Fibroblast of peridontal ligament (primary cell): Measurements from ENCODE around the gene FAM117A.
"Not testable (repeated sequence)": the region's sequence is repeated elsewhere in the genome, so short reads cannot be mapped to it uniquely, and the experiment has no call there.

ENCODE experiments used
- DNase-seq: peaks from one replicate; pipeline ENCODE4 v3.0.0-alpha.2; 2010; ENCODE audit errors: extremely low read depth

FAM117A gene

DNA sequence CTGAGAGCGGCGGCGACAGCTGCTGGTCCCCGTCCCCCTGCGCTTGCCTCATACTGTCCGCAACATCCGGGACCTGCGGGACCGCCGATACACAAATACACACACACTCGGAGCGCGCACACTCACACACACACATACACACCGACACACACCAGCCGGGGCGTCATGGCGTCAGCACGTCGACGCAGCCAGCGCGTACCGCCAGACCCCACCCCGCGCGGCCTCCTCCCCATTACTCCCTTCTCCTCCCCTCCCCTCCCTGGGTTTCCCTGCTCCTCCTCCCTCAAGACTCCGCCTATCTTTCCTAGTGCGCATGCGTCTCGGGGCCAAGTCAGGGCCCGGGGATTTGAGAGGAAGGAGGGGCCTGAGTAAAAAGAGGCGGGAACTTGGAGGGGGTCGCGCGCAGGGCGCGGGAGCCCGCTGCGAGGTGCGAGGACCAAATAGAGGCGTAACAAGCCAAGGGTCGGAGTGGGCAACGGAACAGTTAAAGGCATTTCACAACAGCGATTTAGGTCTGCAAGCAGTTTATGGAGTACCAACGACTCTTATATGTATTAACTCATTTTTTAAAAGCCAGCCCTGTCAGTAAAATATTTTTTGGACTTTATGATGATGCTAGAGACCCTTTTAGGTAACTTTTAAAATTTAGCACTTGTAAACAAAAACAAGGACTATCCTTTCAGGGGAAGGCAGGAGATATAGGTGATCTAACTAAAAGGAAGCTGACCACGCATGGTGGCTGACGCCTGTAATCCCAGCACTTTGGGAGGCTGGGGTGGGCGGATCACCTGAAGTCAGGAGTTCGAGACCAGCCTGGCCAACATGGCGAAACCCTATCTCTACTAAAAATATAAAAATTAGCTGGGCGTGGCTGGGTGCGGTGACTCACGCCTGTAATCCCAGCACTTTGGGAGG lies 85.7 kb downstream of the FAM117A start, which contains the start of gene SPOP:
SPOP (minus strand) TSS at position 165 of the 915 bp plus-strand sequence. CDS start 55,287 bp downstream, outside the sequence.
- peak; percentile 99 for DNase-seq

DNA sequence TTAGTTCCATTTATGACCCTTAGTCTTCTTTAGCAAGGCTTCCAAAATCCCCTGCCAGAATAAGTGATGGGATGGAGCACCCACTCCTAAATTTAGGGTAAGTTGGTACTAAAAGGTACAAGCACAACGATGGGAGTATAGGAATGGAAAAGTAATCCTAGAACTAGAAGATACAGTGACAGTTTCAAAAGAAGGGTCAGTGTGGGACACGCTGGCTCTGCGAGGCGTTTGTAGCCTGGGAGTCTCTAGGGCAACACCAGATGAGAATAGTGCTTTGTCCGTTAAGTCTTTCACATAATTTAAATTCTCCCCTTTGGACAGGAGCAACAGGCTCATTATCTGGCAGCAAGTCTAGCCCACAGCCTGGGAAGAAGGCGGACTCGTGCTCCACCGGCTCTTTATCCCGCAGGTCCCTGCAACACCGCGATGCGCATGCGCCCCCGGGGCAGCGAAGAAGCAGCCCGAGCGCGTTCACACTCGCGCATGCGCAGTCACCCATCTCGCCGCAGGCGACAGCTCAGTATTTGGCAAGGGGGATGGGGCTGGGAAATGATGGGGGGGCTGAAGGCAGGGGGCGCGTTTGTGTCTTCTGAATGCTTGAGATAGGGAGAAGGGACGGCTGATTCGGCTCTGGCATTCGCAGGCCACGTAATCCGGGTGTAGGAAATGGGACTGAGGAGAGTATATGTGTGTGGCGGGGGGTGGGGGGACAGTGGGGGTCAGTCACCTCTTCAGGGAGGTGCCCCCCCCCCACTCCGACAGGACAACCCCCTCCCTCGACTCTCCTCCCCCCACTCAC lies 86.6 kb downstream of the FAM117A start:
- DNase-seq = peak; percentile 92

DNA sequence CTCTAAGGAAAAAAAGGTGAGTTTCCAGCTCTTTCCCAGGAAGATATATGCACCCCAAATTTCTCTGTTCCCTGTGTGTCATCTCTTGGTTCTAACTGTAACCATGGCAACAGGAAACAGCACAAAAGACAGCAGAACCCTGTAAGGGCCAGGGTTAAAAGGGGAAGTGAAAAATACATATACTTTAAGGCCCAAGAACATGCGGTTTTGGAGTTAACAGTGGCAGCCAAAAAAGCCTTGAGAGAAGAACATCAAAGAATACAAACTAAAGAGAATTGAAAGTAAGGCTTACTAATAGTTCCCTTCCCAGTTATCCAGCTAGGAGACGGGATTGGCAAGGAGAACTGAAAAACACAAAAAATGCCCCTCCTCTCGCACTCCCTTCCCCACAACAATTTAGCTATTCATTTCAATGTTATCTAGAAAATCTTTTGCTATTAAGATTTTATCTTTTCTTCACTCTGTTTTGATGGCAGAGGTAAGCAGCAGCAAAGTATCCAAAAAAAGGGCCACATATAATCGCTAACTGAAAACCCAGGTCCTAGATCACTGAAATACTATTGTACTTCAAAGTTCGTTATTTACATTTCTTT lies 87.6 kb downstream of the FAM117A start:
- DNase-seq = peak; percentile 45

DNA sequence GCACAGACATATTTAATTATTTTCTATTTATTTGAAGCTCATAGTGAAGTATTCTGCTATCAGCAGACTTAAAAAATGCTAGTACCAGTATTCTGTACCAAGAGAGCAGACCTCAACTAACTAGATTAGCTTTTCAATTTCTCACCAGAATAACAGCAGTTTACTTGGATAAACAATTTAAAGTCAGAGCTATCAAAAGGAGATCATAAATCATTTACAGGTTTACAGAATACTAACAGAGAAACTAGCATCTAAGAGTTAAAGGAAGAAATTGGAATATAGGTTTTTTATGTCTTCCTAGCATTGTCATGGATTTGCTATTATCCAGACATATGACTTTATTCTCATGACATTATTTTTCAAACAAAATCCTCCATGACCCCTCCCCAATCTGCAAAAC lies 89.4 kb downstream of the FAM117A start:
- no peak for DNase-seq

DNA sequence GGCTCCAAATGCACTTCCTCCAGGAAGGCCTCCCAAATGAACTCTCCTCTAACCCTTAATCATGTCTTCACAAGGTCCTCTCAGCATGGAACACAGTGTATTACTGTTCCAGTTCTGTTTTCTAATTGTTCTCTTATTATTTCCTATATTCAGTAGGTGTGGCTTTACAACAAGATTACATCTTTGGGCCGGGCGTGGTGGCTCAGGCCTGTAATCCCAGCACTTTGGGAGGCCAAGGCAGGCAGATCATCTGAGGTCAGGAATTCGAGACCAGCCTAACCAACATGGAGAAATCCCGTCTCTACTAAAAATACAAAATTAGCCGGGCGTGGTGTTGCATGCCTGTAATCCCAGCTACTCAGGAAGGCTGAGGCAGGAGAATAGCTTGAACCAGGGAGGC lies 90.3 kb downstream of the FAM117A start:
- not testable (repeated sequence) for DNase-seq

DNA sequence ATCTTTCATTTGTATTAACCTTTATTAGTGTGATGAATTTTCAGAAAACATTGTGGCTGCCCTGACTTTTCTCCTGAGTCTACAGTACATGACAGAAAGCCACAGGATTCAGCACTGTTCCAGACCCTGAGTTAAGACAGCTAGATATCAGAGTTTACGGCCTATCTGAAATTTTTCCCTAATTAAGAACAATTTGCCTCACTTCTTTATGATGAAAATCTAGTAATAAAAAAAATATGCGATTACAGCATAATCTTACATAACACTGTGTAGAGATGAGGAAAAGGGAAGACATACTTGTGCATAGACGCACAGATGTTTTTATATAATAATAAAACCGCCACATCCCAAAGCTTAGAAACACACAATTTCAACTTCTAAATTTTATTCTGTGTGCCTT lies 93.3 kb downstream of the FAM117A start:
- DNase-seq = no peak

DNA sequence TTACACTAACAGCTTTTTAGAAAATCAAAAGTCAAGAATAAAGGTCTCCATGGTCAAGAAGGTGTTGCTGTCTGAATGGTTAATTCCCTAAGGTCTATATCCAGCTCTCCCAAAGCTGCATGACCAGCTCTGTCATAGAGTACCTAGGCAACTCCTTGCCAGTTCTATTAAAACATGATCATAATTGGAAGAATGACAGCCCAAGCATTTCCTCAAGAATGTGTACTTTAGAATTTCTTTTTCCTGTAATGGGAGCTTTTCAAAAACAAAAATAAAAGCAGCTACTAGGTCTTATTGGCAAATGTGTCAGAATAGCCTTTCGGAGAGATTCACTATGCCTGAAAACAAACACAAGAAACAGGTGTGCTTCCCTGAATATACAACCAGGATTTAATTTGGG lies 93.9 kb downstream of the FAM117A start:
- no peak for DNase-seq

DNA sequence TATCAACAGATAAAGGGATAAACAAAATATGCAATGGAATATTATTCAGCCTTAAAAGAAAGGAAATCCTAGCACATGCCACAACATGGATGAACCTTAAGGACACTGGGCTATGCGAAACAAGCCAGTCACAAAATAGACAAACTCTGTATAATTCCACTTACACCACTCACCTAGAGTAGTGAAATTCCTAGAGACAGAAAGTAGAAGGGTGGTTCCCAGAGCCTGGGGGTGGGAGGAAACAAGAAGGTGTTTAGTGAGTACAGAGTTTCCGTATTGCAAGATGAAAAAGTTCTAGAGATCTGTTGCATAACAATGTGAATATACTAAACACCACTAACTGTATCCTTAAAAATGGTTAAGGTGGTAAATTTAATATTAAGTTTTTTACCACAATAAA lies 96.1 kb downstream of the FAM117A start:
- DNase-seq = no peak

DNA sequence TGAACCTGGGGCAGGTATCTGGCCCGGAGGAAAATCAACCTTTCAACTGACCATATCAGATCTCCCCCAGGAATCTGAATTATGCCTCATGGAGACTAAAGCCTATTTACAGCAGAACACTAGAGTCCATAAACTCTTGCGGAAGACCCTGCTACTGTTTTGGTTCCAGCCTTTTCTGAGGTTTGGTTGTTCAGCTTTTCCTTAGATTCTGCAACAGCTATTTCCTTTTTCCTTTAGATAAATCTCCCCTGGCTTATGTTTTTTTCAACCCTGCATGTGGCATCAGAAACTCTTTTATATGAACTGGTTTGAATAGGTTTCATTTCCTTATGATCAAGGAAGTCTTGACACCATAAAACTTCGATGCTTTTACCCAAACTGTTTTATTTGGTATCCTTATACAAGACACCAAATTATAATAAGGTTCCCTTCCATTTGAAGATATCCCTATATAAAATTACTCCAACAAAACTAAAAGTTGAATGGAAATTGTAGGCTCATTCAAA lies 99.2 kb downstream of the FAM117A start:
- no peak for DNase-seq
